GM12878 (cell line): ENCODE results near the gene DDRGK1. TPM values are rescaled to one million over a fixed set of nuclear protein-coding genes. Genes with fewer than 3 reads are reported as not detected.

Experiments used
- ATF2 ChIP-seq: IDR thresholded peaks from 2 replicates; pipeline ENCODE4 v1.6.1; 2012; ENCODE audit warnings: low read length, inconsistent platforms
- CHD1 ChIP-seq: IDR thresholded peaks from 2 replicates; pipeline ENCODE4 v1.6.1; 2012; ENCODE audit warnings: low read depth, low read length, improper control_type of control experiment
- CREM ChIP-seq: IDR thresholded peaks from 2 replicates; pipeline ENCODE4 v1.6.1; 2014; ENCODE audit warnings: antibody characterized with exemption, low read depth
- E4F1 ChIP-seq: fragments of 450-650 bp; IDR thresholded peaks from 2 replicates; pipeline ENCODE4 v1.6.1; 2018; ENCODE audit warnings: borderline replicate concordance, mild to moderate bottlenecking; ENCODE audit not compliant: partially characterized antibody
- PKNOX1 ChIP-seq: fragments of 450-650 bp; IDR thresholded peaks from 2 replicates; pipeline ENCODE4 v1.6.1; 2016; ENCODE audit warnings: mild to moderate bottlenecking
- SMARCA5 ChIP-seq: fragments of 450-650 bp; IDR thresholded peaks from 2 replicates; pipeline ENCODE4 v1.6.1; 2017; ENCODE audit warnings: mild to moderate bottlenecking
- SP1 ChIP-seq: IDR thresholded peaks from one replicate; pipeline ENCODE4 v1.6.1; 2011; ENCODE audit warnings: low read depth, low read length
- TBL1XR1 ChIP-seq: IDR thresholded peaks from 2 replicates; pipeline ENCODE4 v1.6.1; 2012; ENCODE audit warnings: low read depth, low read length, improper control_type of control experiment
- YY1 ChIP-seq: IDR thresholded peaks from 2 replicates; pipeline ENCODE4 v1.6.1; 2011; ENCODE audit warnings: low read depth, mild to moderate bottlenecking, low read length
- ZBTB11 ChIP-seq: fragments of 450-650 bp; formaldehyde crosslinking; IDR thresholded peaks from 2 replicates; pipeline ENCODE4 v1.5.0; 2022; ENCODE audit warnings: mild to moderate bottlenecking, missing genetic modification characterization
- polyA plus RNA-seq, 11 experiments: library from polyadenylated mRNA; depleted of rRNA in 4 of 11; unstranded in 6 of 11; stranded (reverse) in 5 of 11; fragments of >200 nt; fragmentation: Nextera tagmentation in 4 of 11; fragmentation: Illumina TruSeq in 1 of 11; extraction: Ambion mirVana in 4 of 11; extraction: Trizol in 1 of 11; gene quantifications; 1 replicate in 1 of 11; 2 replicates in 10 of 11; pipeline versions ENCODE4 v1.2.1 to v1.2.3, GENCODE V29; 2011 to 2016; ENCODE audit warnings: inconsistent platforms in 2 of 11, missing spikeins in 2 of 11, low read depth in 1 of 11
- total RNA-seq, 4 experiments: library from RNA; depleted of rRNA in 3 of 4; stranded (reverse); fragments of >200 nt in 3 of 4; fragmentation: Illumina TruSeq in 1 of 4; extraction: Trizol in 1 of 4; gene quantifications; 2 replicates each; pipeline versions ENCODE4 v1.2.1 to v1.2.3, GENCODE V29; 2013 to 2021

Gene DDRGK1
- total and polyA plus RNA-seq, 10 of the 15 experiments (the other 5 are each of a cell fraction or from before 2014, with no cell fraction given) = 4.0 to 55.2 (median 39.7) TPM

- TF ChIP-seq YY1 (peak; percentile 21; the same call in 1 of the 2 replicates), CREM (peak; percentile 62; the same call in 1 of the 2 replicates), PKNOX1 (peak; percentile 41; the same call in 1 of the 2 replicates), TBL1XR1 (peak; percentile 16; the same call in 1 of the 2 replicates), E4F1 (no peak), CHD1 (peak; percentile 68; the same call in 1 of the 2 replicates), ZBTB11 (CRISPR knock-in tag) (no peak), SP1 (peak; percentile 20), SMARCA5 (peak; percentile 95), ATF2 (peak; percentile 70; the same call in 1 of the 2 replicates)
Observed at GRCh38 chr20:3172933-3173609, 31.4 kb downstream of the DDRGK1 start, which contains the start of gene LZTS3 (continued).
